ENCODE results near the gene SLC24A3.
"Not testable (repeated sequence)": the region's sequence is repeated elsewhere in the genome, so short reads cannot be mapped to it uniquely, and the experiment has no call there.

SLC24A3 gene

DNA sequence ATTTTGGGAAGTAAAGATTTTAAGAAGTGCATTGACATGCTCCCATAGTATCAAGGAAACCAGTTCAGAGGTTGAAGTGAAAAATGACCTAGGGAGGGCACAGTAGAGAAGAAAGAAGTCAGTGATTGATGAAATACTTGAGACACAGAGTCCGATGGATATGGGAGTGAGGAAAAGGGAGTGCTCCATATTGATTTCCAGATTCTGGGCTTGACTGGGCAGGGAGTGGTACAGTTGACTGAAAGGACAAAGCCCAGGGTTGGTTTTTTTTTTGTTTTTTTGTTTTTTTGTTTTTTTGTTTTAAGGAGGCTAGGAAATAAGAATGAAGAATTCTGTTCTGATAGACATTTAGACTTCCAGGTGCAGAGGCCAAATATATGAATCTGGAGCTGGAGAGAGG lies 458.9 kb downstream of the SLC24A3 start:
- no peak overlapping the region for H3K4me3 ChIP-seq (ENCODE audit: low read depth, low read length)
- TF ChIP-seq, protein P1, sequence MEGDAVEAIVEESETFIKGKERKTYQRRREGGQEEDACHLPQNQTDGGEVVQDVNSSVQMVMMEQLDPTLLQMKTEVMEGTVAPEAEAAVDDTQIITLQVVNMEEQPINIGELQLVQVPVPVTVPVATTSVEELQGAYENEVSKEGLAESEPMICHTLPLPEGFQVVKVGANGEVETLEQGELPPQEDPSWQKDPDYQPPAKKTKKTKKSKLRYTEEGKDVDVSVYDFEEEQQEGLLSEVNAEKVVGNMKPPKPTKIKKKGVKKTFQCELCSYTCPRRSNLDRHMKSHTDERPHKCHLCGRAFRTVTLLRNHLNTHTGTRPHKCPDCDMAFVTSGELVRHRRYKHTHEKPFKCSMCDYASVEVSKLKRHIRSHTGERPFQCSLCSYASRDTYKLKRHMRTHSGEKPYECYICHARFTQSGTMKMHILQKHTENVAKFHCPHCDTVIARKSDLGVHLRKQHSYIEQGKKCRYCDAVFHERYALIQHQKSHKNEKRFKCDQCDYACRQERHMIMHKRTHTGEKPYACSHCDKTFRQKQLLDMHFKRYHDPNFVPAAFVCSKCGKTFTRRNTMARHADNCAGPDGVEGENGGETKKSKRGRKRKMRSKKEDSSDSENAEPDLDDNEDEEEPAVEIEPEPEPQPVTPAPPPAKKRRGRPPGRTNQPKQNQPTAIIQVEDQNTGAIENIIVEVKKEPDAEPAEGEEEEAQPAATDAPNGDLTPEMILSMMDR (IDR thresholded peaks at IDR 0.05; ENCODE audit: borderline replicate concordance, insufficient read depth, low read depth, low read length) = no peak

DNA sequence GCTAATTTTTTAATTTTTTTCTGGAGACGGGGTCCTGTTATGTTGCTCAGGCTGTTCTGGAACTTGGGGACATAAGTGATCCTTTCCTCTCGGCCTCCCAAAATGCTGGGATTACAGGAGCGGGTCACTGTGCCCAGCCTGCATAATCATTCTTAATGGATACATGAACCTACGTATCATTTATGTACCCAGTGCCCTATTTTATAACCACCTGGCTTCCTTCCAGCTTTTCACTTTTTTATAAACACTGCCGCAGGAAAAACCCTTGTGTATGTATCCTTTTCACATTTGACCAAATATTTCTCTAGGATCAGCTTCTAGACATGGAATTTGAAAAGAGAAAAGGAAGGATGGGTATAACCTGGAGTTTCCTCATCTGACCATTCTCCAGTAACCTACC lies 460.1 kb downstream of the SLC24A3 start:
- no peak overlapping the region for H3K4me3 ChIP-seq (ENCODE audit: low read depth, low read length)
- TF ChIP-seq, protein P1 (IDR thresholded peaks at IDR 0.05; ENCODE audit: borderline replicate concordance, insufficient read depth, low read depth, low read length) = no peak

DNA sequence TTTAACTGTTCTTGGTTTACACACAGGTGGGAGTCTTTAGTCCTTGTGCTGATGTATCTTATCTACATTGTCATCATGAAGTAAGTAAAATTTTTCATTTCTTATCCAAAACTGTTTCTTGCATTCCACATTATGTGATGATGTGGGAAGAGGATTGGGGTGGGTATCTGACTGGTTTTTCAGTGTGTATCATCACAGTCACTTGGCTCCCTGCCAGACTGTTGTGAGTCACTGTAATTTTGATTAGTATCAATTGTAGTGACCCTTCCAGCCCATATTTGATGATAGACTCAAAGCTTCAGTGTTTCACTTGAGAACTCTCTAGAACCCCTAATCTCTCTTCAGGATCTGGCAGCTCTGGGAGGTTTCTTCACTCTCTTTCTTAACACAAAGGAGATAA lies 461.1 kb downstream of the SLC24A3 start:
- H3K4me3 ChIP-seq (ENCODE audit: low read depth, low read length) = no peak overlapping the region
- TF ChIP-seq, protein P1 (IDR thresholded peaks at IDR 0.05; ENCODE audit: borderline replicate concordance, insufficient read depth, low read depth, low read length) = no peak

DNA sequence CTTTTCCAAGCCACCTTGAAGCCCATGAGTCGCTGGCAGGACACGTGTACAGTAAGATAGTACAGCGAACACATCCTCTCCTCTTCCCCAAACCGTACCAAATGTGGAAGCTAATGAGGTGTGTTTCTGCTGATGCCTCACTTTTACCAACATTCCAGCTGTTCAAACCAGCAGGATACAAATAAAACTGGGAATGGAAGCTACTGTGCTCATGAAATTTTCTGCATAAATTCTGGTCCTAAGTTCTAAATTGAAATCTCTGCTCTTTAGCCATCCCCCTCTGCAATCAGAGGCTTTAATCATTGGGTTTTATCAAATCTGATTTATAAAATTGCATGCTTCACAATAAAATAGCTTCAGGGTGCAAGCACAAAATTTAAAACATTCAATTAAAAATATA lies 463.8 kb downstream of the SLC24A3 start:
- TF ChIP-seq, protein P1 (IDR thresholded peaks at IDR 0.05; ENCODE audit: borderline replicate concordance, insufficient read depth, low read depth, low read length) = no peak
- no peak overlapping the region for H3K4me3 ChIP-seq (ENCODE audit: low read depth, low read length)

DNA sequence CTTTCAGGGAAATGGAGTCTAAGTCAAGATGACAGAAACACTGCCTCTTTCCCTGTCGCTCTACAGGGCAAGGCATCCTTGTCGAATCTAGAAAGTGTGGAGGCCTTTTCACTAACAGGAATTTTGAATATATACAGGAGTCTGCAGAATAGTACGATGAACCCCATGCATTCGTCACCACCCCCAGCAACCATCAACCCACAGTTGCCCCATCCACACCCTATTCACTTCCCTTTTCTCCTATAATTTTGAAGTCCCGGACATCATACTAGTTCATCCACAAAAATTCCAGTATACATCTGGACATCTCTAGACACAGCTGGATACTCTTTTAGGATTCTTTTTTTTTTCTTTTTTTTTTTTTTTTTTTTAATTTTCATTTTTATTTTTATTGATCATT lies 464.9 kb downstream of the SLC24A3 start:
- no peak overlapping the region for H3K4me3 ChIP-seq (ENCODE audit: low read depth, low read length)
- TF ChIP-seq, protein P1 (IDR thresholded peaks at IDR 0.05; ENCODE audit: borderline replicate concordance, insufficient read depth, low read depth, low read length) = no peak

DNA sequence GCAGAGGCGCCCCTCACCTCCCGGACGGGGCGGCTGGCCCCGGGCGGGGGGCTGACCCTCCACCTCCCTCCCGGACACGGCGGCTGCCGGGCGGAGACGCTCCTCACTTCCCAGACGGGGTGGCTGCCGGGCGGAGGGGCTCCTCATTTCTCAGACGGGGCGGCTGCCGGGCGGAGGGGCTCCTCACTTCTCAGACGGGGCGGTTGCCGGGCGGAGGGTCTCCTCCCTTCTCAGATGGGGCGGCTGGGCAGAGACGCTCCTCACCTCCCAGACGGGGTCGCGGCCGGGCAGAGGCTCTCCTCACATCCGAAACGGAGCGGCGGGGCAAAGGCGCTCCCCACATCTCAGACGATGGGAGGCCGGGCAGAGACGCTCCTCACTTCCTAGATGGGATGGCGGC lies 466.1 kb downstream of the SLC24A3 start:
- not testable (repeated sequence) for H3K4me3 ChIP-seq (ENCODE audit: low read depth, low read length)

DNA sequence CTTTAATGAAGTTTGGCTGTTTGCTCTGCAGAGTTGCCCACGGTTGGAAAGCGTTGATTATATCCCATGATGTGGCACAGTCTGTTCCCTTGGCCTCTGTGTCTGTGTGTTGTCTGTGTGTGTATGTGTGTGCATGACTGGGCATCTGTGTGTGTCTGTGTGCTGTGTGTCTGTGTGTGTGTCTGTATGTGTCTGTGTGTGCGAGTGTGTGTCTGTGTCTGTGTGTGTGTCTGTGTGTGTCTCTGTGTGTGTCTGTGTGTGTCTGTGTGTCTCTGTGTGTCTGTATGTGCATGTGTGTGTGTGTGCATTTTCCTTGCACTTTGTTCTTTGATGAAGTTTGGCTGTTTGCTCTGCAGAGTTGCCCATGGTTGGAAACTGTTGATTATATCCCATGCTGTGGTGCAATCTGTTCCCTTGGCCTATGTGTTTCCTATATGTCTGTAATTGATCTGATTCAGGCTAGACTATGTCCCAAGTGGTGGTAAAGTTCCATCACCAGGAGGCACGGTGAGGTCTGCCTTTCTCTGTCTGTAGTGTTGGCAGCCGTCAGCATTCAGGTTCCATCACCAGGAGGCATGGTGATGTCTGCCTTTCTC lies 467.6 kb downstream of the SLC24A3 start:
- TF ChIP-seq, protein P1 (IDR thresholded peaks at IDR 0.05; ENCODE audit: borderline replicate concordance, insufficient read depth, low read depth, low read length) = no peak
- H3K4me3 ChIP-seq (ENCODE audit: low read depth, low read length) = no peak overlapping the region

DNA sequence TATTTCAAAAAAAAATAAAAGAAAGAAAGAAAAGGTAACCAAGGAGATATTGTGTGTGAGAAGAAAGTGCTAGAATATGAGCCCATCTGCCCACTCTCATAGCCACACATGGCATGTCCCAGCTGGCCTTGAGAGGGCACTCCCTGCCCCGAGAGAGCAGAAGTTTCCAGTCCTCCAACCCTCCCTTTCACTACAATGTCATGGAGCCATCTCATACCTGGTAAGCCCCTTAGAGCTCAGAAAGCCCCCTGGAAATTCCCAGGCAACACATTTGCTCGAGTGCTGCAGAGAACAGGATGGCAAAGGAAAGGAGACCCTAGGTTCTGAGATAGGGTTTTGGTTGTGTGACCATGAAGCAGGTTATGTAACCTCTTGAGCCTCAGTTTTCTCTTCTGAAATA lies 469.8 kb downstream of the SLC24A3 start:
- TF ChIP-seq, protein P1 (IDR thresholded peaks at IDR 0.05; ENCODE audit: borderline replicate concordance, insufficient read depth, low read depth, low read length) = no peak
- H3K4me3 ChIP-seq (ENCODE audit: low read depth, low read length) = no peak overlapping the region
